ENCODE data around the gene DNAH8. TPM values are rescaled to one million over a fixed set of nuclear protein-coding genes. Genes with fewer than 3 reads are reported as not detected.

Gene DNAH8
- total RNA-seq, 6 experiments from 2014 or later, result not detected

GRCh38 chr6:38818691-38819090 is 103.6 kb downstream of the DNAH8 start:
- no peak overlapping the region for H3K27ac Mint-ChIP-seq
- TF ChIP-seq CTCF (IDR thresholded peaks at IDR 0.05), result no peak

GRCh38 chr6:38822963-38823362 is 107.9 kb downstream of the DNAH8 start:
- H3K36me3 Mint-ChIP-seq (ENCODE audit: low read depth), result no peaks in the 10 kb centered on the region
- H3K4me3 Mint-ChIP-seq, result no peak overlapping the region
- no peak for TF ChIP-seq CTCF (IDR thresholded peaks at IDR 0.05)
- no peak overlapping the region for H3K27ac Mint-ChIP-seq
- DNase-seq, result no peak
- H3K27me3 Mint-ChIP-seq (ENCODE audit: insufficient read depth), result no peaks in the 10 kb centered on the region
- no peaks in the 10 kb centered on the region for H3K4me1 Mint-ChIP-seq (ENCODE audit: low read depth)
- no peaks in the 10 kb centered on the region for H3K9me3 Mint-ChIP-seq

More at GRCh38 chr6:38818691-38819090, 103.6 kb downstream of the DNAH8 start:
- no peak overlapping the region for H3K4me3 Mint-ChIP-seq
- H3K9me3 Mint-ChIP-seq, result no peaks in the 10 kb centered on the region
- H3K27me3 Mint-ChIP-seq (ENCODE audit: insufficient read depth), result no peaks in the 10 kb centered on the region
- DNase-seq, result no peak
- H3K4me1 Mint-ChIP-seq (ENCODE audit: low read depth), result no peaks in the 10 kb centered on the region
- H3K36me3 Mint-ChIP-seq (ENCODE audit: low read depth), result no peaks in the 10 kb centered on the region

DNA sequence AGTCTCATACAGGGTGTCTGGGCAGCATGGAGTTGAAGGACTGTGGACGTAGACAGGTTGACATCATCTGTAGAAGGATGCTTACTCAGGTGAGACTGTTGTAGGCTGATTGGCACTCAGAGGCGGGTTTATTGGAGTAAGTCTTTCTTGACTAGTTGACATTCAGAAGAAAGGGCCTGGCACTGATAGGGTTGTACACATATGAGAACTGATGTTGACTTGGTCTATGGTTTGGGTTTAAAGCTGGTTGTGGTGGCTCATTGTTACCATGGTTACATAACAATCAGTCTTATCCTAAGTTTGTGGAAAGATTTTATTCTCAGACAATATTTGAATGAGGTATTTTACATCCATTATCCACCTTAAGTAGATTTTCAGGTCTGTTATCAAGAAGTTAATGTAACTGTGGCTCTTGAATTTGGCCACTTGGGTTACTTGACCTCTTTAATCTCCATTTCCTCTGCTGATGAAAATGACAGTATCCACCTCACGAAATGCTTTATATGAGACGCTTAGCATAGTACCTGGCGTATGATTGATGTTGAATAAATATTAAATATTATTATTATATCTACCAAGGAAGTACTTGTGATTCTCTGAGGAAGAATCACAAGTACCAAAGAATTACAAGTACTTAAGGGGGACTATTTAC is 109.3 kb downstream of the DNAH8 start:
- TF ChIP-seq CTCF (IDR thresholded peaks at IDR 0.05), result no peak

GRCh38 chr6:38827024-38827423 is 111.9 kb downstream of the DNAH8 start:
- TF ChIP-seq CTCF (IDR thresholded peaks at IDR 0.05), result no peak
- H3K4me1 Mint-ChIP-seq (ENCODE audit: low read depth), result no peaks in the 10 kb centered on the region

More for the DNA sequence above, 109.3 kb downstream of the DNAH8 start:
- Mint-ChIP-seq H3K27me3 (ENCODE audit: insufficient read depth) (no peaks in the 10 kb centered on the region), H3K9me3 (no peaks in the 10 kb centered on the region), H3K4me1 (ENCODE audit: low read depth) (no peaks in the 10 kb centered on the region), H3K36me3 (ENCODE audit: low read depth) (no peaks in the 10 kb centered on the region), H3K27ac (no peak overlapping the region), H3K4me3 (no peak overlapping the region)
- no peak for DNase-seq

GRCh38 chr6:38831865-38832264 is 116.8 kb downstream of the DNAH8 start:
- no peaks in the 10 kb centered on the region for H3K36me3 Mint-ChIP-seq (ENCODE audit: low read depth)
- H3K27ac Mint-ChIP-seq, result no peak overlapping the region
- no peak overlapping the region for H3K4me3 Mint-ChIP-seq
- no peak for DNase-seq
- TF ChIP-seq CTCF (IDR thresholded peaks at IDR 0.05), result no peak
- no peaks in the 10 kb centered on the region for H3K9me3 Mint-ChIP-seq
- H3K27me3 Mint-ChIP-seq (ENCODE audit: insufficient read depth), result no peaks in the 10 kb centered on the region
- no peaks in the 10 kb centered on the region for H3K4me1 Mint-ChIP-seq (ENCODE audit: low read depth)

More at GRCh38 chr6:38827024-38827423, 111.9 kb downstream of the DNAH8 start:
- no peak for DNase-seq
- Mint-ChIP-seq H3K9me3 (no peaks in the 10 kb centered on the region), H3K36me3 (ENCODE audit: low read depth) (no peaks in the 10 kb centered on the region), H3K4me3 (no peak overlapping the region), H3K27me3 (ENCODE audit: insufficient read depth) (no peaks in the 10 kb centered on the region), H3K27ac (no peak overlapping the region)

Data from HFFc6 (cell line).